Activated T-cell treated with anti-CD3 and anti-CD28 coated beads for 1 hour (primary cell): Measurements from ENCODE around the gene HYAL2.

Experiments used
- DNase-seq: peaks from one replicate; pipeline ENCODE4 v3.0.0-alpha.2; 2020; ENCODE audit warnings: low read depth

HYAL2 gene

DNA sequence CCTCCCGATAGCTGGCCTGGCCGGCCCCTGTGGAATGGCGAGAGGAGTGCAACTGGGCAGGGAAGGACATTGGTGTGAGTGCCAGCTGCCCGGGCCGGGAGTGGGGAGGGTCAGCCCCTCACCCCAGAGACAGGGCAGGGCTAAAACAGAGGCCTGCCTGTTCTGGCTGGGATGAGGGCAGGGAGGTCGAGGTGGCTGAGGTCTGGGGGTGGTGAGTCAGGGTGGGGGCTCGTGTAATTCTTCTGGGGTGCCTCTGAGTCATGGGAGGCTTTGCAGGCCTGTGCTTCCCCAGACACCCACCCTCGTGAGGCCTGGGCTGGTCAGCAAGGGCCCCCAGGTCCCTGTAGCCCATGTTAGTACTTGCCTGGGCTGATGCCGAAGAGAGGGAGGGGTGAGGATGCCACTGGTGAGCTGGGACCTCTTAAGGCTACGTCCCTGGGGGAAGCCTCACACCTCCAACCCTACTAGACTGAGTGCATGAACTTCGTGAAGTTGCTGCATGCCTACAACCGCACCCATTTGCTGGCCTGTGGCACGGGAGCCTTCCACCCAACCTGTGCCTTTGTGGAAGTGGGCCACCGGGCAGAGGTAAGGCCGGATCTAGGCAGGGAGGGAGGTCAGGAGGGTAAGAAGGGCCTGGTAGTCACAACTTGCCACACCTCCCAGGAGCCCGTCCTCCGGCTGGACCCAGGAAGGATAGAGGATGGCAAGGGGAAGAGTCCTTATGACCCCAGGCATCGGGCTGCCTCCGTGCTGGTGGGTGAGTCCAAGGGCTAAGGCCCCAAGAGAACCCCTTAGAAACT lies 51.9 kb downstream of the HYAL2 start:
- no peak for DNase-seq

DNA sequence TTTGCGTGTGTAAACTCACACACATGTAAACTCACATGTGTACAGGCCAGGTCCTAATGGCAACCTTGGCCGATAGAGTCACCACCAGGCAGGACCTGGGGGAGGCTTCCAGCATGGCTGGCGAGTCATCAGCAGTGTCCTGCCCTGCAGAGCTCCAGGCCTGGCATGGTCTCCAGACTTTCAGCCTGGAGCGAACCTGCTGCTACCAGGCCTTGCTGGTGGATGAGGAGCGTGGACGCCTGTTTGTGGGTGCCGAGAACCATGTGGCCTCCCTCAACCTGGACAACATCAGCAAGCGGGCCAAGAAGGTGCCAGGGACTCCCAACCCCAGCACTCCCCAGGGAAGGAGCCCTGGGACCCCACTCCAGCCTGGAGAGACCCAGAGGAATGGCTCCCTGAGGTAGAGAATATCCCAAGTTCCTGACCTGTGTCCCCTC lies 52.5 kb downstream of the HYAL2 start:
- DNase-seq, result no peak

GRCh38 chr3:50269460-50269859 lies 53.1 kb downstream of the HYAL2 start:
- DNase-seq, result no peak

DNA sequence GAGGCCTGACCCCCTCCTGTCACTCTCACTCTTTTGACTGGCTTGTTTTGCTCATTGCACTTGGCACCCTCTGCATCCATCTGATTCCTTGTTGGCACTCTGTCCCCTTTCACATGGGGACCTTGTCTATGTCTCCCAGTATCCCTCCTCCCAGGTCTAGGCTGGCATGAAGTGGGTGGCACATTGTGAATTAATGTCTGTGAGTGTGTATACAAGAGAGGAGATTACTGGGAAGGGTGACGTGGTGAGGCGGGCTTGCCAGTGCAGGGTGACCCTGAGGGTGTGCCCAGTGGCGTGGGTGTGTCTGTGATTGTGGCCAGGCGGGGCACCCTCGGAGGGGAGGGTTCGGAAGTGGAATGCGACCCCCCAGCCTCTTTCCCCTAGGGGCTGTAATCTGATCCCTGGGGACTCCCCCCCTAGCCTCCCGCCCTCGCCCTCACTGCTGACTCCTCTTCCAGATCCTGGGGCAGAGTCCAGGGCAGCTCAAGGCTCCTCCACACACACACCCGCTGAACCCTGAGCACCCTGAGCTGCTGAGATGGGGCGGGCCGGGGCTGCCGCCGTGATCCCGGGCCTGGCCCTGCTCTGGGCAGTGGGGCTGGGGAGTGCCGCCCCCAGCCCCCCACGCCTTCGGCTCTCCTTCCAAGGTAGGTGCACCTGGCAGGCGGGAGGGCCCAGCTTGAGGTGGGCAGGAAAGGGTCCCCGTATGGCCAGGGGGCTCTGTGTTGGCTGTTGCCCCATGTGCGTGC lies 53.7 kb downstream of the HYAL2 start, which contains the start of gene SEMA3B:
SEMA3B (plus strand) TSS at position 445 of the 749 bp plus-strand sequence; CDS start at position 539, 94 bp downstream.
- no peak for DNase-seq

DNA sequence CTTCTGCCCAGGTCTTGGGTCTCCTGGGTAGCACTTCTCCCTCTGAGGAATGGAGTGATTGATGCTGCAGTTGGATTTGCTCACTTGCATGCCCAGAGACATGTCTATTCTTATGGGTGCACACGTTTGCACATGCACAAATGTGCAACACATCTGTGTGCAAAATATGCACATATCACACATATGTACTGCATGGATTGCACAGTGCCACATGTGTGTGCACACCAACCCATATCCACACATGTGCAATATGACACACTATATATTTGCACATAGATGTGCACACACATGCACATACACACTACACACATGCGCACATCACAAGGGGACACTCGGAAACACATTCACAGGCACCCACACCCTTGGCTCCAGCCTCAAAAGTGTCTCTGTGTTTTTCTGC lies 54.3 kb downstream of the HYAL2 start:
- DNase-seq, result no peak
